Neural cell (in vitro differentiated cells): Measurements from ENCODE around the gene B3GAT2. TPM values are rescaled to one million over a fixed set of nuclear protein-coding genes. Genes with fewer than 3 reads are reported as not detected.

Experiments
- H2AFZ ChIP-seq: fragments of 200-600, 300-800 bp; sonication (generic), shearing (Covaris generic); 2 replicates; pipeline ENCODE4 v1.6.0; 2014; ENCODE audit warnings: low read depth, mild to moderate bottlenecking, antibody characterized with exemption, low read length, moderate library complexity
- H3F3A ChIP-seq: fragments of 200-600 bp; shearing (Covaris generic); 2 replicates; pipeline ENCODE4 v1.6.1; 2016; ENCODE audit warnings: mild to moderate bottlenecking, moderate library complexity, mixed read lengths, antibody characterized with exemption, low read length; ENCODE audit not compliant: insufficient read depth, poor library complexity, severe bottlenecking
- H3K27ac ChIP-seq: fragments of 200-600, 300-800 bp; sonication (generic), shearing (Covaris generic); 2 replicates; pipeline ENCODE4 v1.5.1; 2014; ENCODE audit warnings: mild to moderate bottlenecking, low read length, moderate library complexity
- H3K27me3 ChIP-seq: fragments of 300-800, 200-600 bp; sonication (generic), shearing (Covaris generic); 2 replicates; pipeline ENCODE4 v1.6.0; 2014; ENCODE audit warnings: mild to moderate bottlenecking, low read depth, low read length, moderate library complexity; ENCODE audit not compliant: insufficient read depth
- H3K36me3 ChIP-seq: fragments of 300-800, 200-600 bp; sonication (generic), shearing (Covaris generic); 2 replicates; pipeline ENCODE4 v1.5.1; 2014; ENCODE audit warnings: mild to moderate bottlenecking, antibody characterized with exemption, low read length, moderate library complexity; ENCODE audit not compliant: insufficient read depth
- H3K4me2 ChIP-seq: fragments of 300-800, 200-600 bp; sonication (generic), shearing (Covaris generic); 2 replicates; pipeline ENCODE4 v1.6.0; 2014; ENCODE audit warnings: mild to moderate bottlenecking, low read length
- H3K4me3 ChIP-seq: fragments of 300-800, 200-600 bp; sonication (generic), shearing (Covaris generic); 2 replicates; pipeline ENCODE4 v1.5.1; 2014; ENCODE audit warnings: mild to moderate bottlenecking, low read length, moderate library complexity
- H3K79me2 ChIP-seq: fragments of 200-600 bp; shearing (Covaris generic); replicated peaks from 2 replicates; pipeline ENCODE4 v1.6.0; 2014; ENCODE audit warnings: mild to moderate bottlenecking, low read length, moderate library complexity; ENCODE audit not compliant: insufficient read depth
- H3K9ac ChIP-seq: fragments of 300-800, 200-600 bp; sonication (generic), shearing (Covaris generic); 2 replicates; pipeline ENCODE4 v1.6.1; 2016; ENCODE audit warnings: mild to moderate bottlenecking, low read length, mixed read lengths
- H3K9me2 ChIP-seq: fragments of 200-600 bp; shearing (Covaris generic); 2 replicates; pipeline ENCODE4 v1.6.1; 2016; ENCODE audit warnings: mild to moderate bottlenecking, low read length, mixed read lengths; ENCODE audit not compliant: insufficient read depth
- H3K9me3 ChIP-seq: fragments of 200-600, 300-800 bp; sonication (generic), shearing (Covaris generic); 2 replicates; pipeline ENCODE4 v1.6.1; 2016; ENCODE audit warnings: mild to moderate bottlenecking, mixed run types, low read length, moderate library complexity, mixed read lengths
- H4K20me1 ChIP-seq: fragments of 200-600 bp; shearing (Covaris generic); 2 replicates; pipeline ENCODE4 v1.6.1; 2016; ENCODE audit warnings: mild to moderate bottlenecking, mixed run types; ENCODE audit not compliant: insufficient read depth
- CTCF ChIP-seq: fragments of 450-650 bp; IDR thresholded peaks from 2 replicates; pipeline ENCODE4 v1.5.1; 2014; ENCODE audit warnings: antibody characterized with exemption, mild to moderate bottlenecking, moderate library complexity; ENCODE audit not compliant: poor library complexity, severe bottlenecking
- EP300 ChIP-seq: fragments of 450-650 bp; conservative IDR thresholded peaks from 2 replicates; pipeline ENCODE4 v1.6.1; 2014; ENCODE audit warnings: antibody characterized with exemption, mild to moderate bottlenecking, moderate library complexity; ENCODE audit not compliant: poor library complexity, severe bottlenecking
- EZH2 ChIP-seq: fragments of 200-600, 300-800 bp; shearing (Covaris generic), sonication (generic); IDR thresholded peaks from 2 replicates; pipeline ENCODE4 v1.6.1; 2014; ENCODE audit warnings: antibody characterized with exemption, low read length, borderline replicate concordance, mild to moderate bottlenecking; ENCODE audit not compliant: insufficient read depth, poor library complexity, severe bottlenecking
- MXI1 ChIP-seq: fragments of 450-650 bp; conservative IDR thresholded peaks from 2 replicates; pipeline ENCODE4 v1.6.1; 2014; ENCODE audit warnings: antibody characterized with exemption, mild to moderate bottlenecking; ENCODE audit not compliant: poor library complexity, severe bottlenecking
- POLR2AphosphoS5 ChIP-seq: IDR thresholded peaks from 2 replicates; pipeline ENCODE4 v1.6.1; 2012
- RAD21 ChIP-seq: fragments of 450-650 bp; conservative IDR thresholded peaks from 2 replicates; pipeline ENCODE4 v1.6.1; 2014; ENCODE audit warnings: antibody characterized with exemption, mild to moderate bottlenecking, moderate library complexity
- REST ChIP-seq: IDR thresholded peaks from 2 replicates; pipeline ENCODE4 v1.6.1; 2012; ENCODE audit warnings: borderline replicate concordance
- SMC3 ChIP-seq: fragments of 450-650 bp; conservative IDR thresholded peaks from 2 replicates; pipeline ENCODE4 v1.6.1; 2014; ENCODE audit warnings: antibody characterized with exemption, mild to moderate bottlenecking, moderate library complexity; ENCODE audit not compliant: poor library complexity
- TAF1 ChIP-seq: IDR thresholded peaks from 2 replicates; pipeline ENCODE4 v1.6.1; 2012; ENCODE audit warnings: low read depth
- polyA plus RNA-seq: library from polyadenylated mRNA; depleted of rRNA; stranded (reverse); fragments of >200 nt; gene quantifications from 2 replicates; pipeline ENCODE4 v1.2.3, GENCODE V29; 2014

The B3GAT2 gene
- polyA plus RNA-seq, 1 donor from 2014 or later, result 5.6 TPM

- Histone ChIP-seq H3K9me3 (no peaks in the 10 kb centered on the region), H4K20me1 (no peaks in the 10 kb centered on the region), H3F3A (no peaks in the 10 kb centered on the region), H3K4me2 (no peak overlapping the region), H3K27me3 (no peaks in the 10 kb centered on the region), H3K9me2 (no peaks in the 10 kb centered on the region), H3K4me3 (no peak overlapping the region), H2AFZ (no peak overlapping the region), H3K27ac (no peak overlapping the region), H3K9ac (no peak overlapping the region), H3K36me3 (no peaks in the 10 kb centered on the region), H3K79me2 (no peaks in the 10 kb centered on the region)
- TF ChIP-seq EP300 (no peak), POLR2AphosphoS5 (no peak), RAD21 (no peak), CTCF (no peak), EZH2 (no peak), MXI1 (no peak), SMC3 (no peak), REST (no peak), TAF1 (no peak)
These were observed 23.9 kb upstream of the B3GAT2 start for GRCh38 chr6:70980727-70981126.

- H3K4me3 ChIP-seq, result no peak overlapping the region
- no peaks in the 10 kb centered on the region for H3K36me3 ChIP-seq
- H3K9me2 ChIP-seq, result no peaks in the 10 kb centered on the region
- H3K9me3 ChIP-seq, result no peaks in the 10 kb centered on the region
- H3K9ac ChIP-seq, result no peak overlapping the region
- no peaks in the 10 kb centered on the region for H3K79me2 ChIP-seq
- H3K4me2 ChIP-seq, result no peak overlapping the region
- TF ChIP-seq REST, result no peak
- no peak for TF ChIP-seq POLR2AphosphoS5
- no peak for TF ChIP-seq EP300
- TF ChIP-seq EZH2, result no peak
- TF ChIP-seq RAD21, result no peak
- no peak for TF ChIP-seq CTCF
- no peak for TF ChIP-seq SMC3
- no peak for TF ChIP-seq MXI1
- no peak for TF ChIP-seq TAF1
- H3K27me3 ChIP-seq, result no peaks in the 10 kb centered on the region
- no peak overlapping the region for H2AFZ ChIP-seq
- no peak overlapping the region for H3K27ac ChIP-seq
- H4K20me1 ChIP-seq, result no peaks in the 10 kb centered on the region
- no peaks in the 10 kb centered on the region for H3F3A ChIP-seq
These were observed 16.7 kb upstream of the B3GAT2 start for GRCh38 chr6:70973604-70974003.
